ENCODE measurements around the gene EHD4.

The EHD4 gene

GRCh38 chr15:41852736-41853590, 119.4 kb downstream of the EHD4 start:
- no peak for DNase-seq

GRCh38 chr15:41851755-41852370, 120.5 kb downstream of the EHD4 start:
- no peak for DNase-seq

GRCh38 chr15:41851167-41851523, 121.2 kb downstream of the EHD4 start:
- DNase-seq: no peak

GRCh38 chr15:41850482-41851166, 121.7 kb downstream of the EHD4 start:
- DNase-seq: no peak

DNA sequence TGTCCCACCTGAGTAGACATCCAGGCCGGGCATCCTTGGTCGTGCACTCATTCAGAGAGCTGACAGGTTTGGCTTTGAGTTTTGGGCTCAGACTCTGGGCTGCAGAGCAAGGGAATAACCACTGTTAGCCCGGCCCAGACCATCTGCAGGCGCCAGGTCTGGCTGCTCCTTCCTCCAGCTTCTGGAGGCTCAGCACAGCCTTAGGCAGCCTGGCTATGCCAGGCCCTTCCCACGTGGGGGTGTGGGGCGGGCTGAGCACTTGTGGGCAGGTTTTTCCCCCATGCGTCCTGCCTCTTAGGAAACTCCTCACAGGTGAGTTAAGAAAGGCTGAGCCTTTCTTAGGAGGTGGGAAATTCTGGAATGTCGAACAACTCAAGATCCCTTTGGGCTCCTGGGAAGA, 122.5 kb downstream of the EHD4 start:
- no peak for DNase-seq

- DNase-seq: no peak
Measured at GRCh38 chr15:41849204-41849603, 123.2 kb downstream of the EHD4 start.

DNA sequence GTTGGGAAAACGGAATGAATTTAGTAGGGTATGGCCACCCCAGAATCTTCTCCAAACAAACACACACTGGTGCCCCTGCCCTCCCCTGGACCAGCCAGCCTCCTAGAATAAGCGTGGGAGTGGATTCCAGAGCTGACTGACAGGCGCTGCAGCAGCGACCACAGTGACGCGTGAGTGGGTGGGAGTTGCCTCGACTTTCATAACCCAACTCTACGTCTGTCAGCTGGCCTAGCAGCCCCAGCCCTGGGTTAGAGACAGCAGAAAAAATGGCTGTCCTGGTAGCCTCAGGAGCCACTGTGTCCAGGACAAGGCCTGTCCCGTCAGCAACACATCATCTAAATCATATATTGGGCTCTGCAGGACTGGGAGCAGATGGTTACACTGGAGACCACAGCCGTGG, 123.7 kb downstream of the EHD4 start:
- DNase-seq: no peak

- no peak for DNase-seq
Measured at GRCh38 chr15:41847981-41848380, 124.4 kb downstream of the EHD4 start.

DNA sequence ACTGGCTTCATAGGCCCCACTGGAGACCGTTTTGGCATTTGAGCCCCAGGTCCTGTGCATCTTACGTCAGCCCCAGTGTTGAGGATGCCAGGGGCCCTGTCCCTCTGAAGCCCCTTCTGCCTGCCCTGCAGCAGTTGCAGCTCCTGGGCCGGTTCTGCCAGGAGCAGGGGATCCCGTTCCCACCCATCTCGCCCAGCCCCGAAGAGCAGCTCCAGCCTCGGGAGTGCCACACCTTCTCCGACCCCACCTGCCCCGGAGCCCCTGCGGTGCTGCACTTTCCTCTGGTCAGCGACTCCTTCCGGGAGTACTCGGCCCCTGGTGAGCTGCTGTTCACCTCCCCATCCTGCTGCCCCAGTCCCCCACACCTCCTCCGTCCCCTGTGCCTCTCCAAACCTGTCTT, 125.2 kb downstream of the EHD4 start:
- DNase-seq: no peak

All from NCI-H146 (cell line).